A549 (cell line): ENCODE data around the gene PLEKHO1. TPM values are rescaled to one million over a fixed set of nuclear protein-coding genes. Genes with fewer than 3 reads are reported as not detected.

ENCODE experiments used
- ATAC-seq, 2 experiments: fragments of 200-7000 bp in 1 of 2; fragments of >200 bp in 1 of 2; cut with Nextera tagmentation in 1 of 2; cut with Tn5 transposase in 1 of 2; 3 replicates each; pipeline versions ENCODE4 v1.8.0 to v1.9.1; 2018 to 2020; ENCODE audit warnings: mild to moderate bottlenecking in 1 of 2, moderate library complexity in 1 of 2
- CTCF ChIA-PET: fragments of 300-600 bp; sonication (Branson Sonifier 250); formaldehyde crosslinking; extraction: SDS; loops from one replicate; lab custom pipeline; 2021; ENCODE audit warnings: antibody characterized with exemption, inconsistent platforms; lab: Yijun Ruan, JAX
- POLR2A ChIA-PET: fragments of 350-600 bp; formaldehyde crosslinking; extraction: SDS; loops from one replicate; lab custom pipeline; 2021; ENCODE audit warnings: antibody characterized with exemption, inconsistent platforms; lab: Yijun Ruan, JAX
- DNase-seq, 2 experiments: peaks; one replicate each; pipeline versions ENCODE4 v3.0.0 to v3.0.0-alpha.2; 2011 to 2016; ENCODE audit warnings: low read depth in 1 of 2, low spot score in 1 of 2
- FAIRE-seq: peaks from 2 replicates; lab custom pipeline; 2011; peaks lifted over from hg19 to GRCh38; lab: Jason Lieb, UNC
- H3K27ac ChIP-seq, 2 experiments: fragments of >200 bp; sonication (Bioruptor Twin); formaldehyde crosslinking; 3 replicates each; pipeline ENCODE4 v1.5.1; 2016 to 2017
- H3K4me1 ChIP-seq: fragments of >200 bp; sonication (Bioruptor Twin); formaldehyde crosslinking; 3 replicates; pipeline ENCODE4 v1.6.1; 2016
- H3K4me2 ChIP-seq: fragments of >200 bp; sonication (Bioruptor Twin); formaldehyde crosslinking; 3 replicates; pipeline ENCODE4 v1.6.1; 2016
- H3K4me3 ChIP-seq: fragments of >200 bp; sonication (Bioruptor Twin); formaldehyde crosslinking; 3 replicates; pipeline ENCODE4 v1.5.1; 2016
- H3K9me3 ChIP-seq: fragments of >200 bp; sonication (Bioruptor Twin); formaldehyde crosslinking; 3 replicates; pipeline ENCODE4 v1.6.1; 2016
- EHMT2 ChIP-seq: fragments of 200-600 bp; sonication (generic); IDR thresholded peaks from 2 replicates; pipeline ENCODE4 v1.6.1; 2016; ENCODE audit warnings: antibody characterized with exemption, low read depth, mild to moderate bottlenecking, moderate library complexity
- EP300 ChIP-seq, 2 experiments: fragments of >200 bp; sonication (Bioruptor Twin); formaldehyde crosslinking; IDR thresholded peaks; 2 replicates in 1 of 2; 3 replicates in 1 of 2; pipeline ENCODE4 v1.6.1; 2016 to 2017
- FOXS1 ChIP-seq: fragments of 250-450 bp; sonication (Bioruptor Pico); IDR thresholded peaks from 2 replicates; pipeline ENCODE4 v1.5.0; 2020; ENCODE audit warnings: mild to moderate bottlenecking, moderate library complexity
- HOXA7 ChIP-seq: fragments of 250-450 bp; sonication (Bioruptor Pico); IDR thresholded peaks from 2 replicates; pipeline ENCODE4 v1.5.0; 2020; ENCODE audit warnings: mild to moderate bottlenecking, moderate library complexity
- MAFK ChIP-seq: fragments of 450-650 bp; IDR thresholded peaks from 2 replicates; pipeline ENCODE4 v1.6.1; 2014; ENCODE audit not compliant: partially characterized antibody
- NFE2L2 ChIP-seq: fragments of 150-350 bp; conservative IDR thresholded peaks from 2 replicates; pipeline ENCODE4 v1.6.1; 2014; ENCODE audit warnings: low read length
- NR3C1 ChIP-seq: fragments of >200 bp; sonication (Bioruptor Twin); formaldehyde crosslinking; IDR thresholded peaks from 3 replicates; pipeline ENCODE4 v1.6.1; 2017
- POLR2A ChIP-seq: IDR thresholded peaks from 2 replicates; pipeline ENCODE4 v1.6.1; 2012; ENCODE audit warnings: mild to moderate bottlenecking, low read length
- POLR2AphosphoS2 ChIP-seq: conservative IDR thresholded peaks from 2 replicates; pipeline ENCODE4 v1.6.1; 2012; ENCODE audit warnings: low read length, improper control_type of control experiment, inconsistent platforms
- RAD21 ChIP-seq, 2 experiments: fragments of >200 bp in 1 of 2; sonication (Bioruptor Twin) in 1 of 2; formaldehyde crosslinking in 1 of 2; IDR thresholded peaks in 1 of 2; conservative IDR thresholded peaks in 1 of 2; 2 replicates in 1 of 2; 3 replicates in 1 of 2; pipeline ENCODE4 v1.6.1; 2012 to 2018; ENCODE audit warnings: inconsistent platforms in 1 of 2
- SMC3 ChIP-seq: fragments of >200 bp; sonication (Bioruptor Twin); formaldehyde crosslinking; IDR thresholded peaks from 3 replicates; pipeline ENCODE4 v1.6.1; 2018; ENCODE audit warnings: inconsistent platforms
- ZC3H11A ChIP-seq: fragments of 450-650 bp; IDR thresholded peaks from 2 replicates; pipeline ENCODE4 v1.6.1; 2014; ENCODE audit warnings: antibody characterized with exemption, mild to moderate bottlenecking
- WGBS: methylation state at CpG from one replicate; pipeline ENCODE4 v1.1.6; 2017; ENCODE audit errors: missing lambda C conversion rate; 5-methylcytosine and 5-hydroxymethylcytosine counted together
- polyA plus RNA-seq, 4 experiments: library from polyadenylated mRNA; depleted of rRNA in 3 of 4; stranded (reverse); fragments of >200 nt; fragmentation: RNase III in 1 of 4; extraction: RNeasy Plus Mini Kit Qiagen cat#74134 plus additional on column Dnase treatment in 1 of 4; gene quantifications; 2 replicates in 3 of 4; 3 replicates in 1 of 4; pipeline ENCODE4 v1.2.3, GENCODE V29; 2011 to 2017
- TF ChIP-seq, protein P1 (sequence below): fragments of 250-450 bp; sonication (Bioruptor Pico); IDR thresholded peaks from 2 replicates; pipeline ENCODE4 v1.5.0; 2020; ENCODE audit warnings: low read depth, mild to moderate bottlenecking, moderate library complexity
- TF ChIP-seq, protein P2 (sequence below): fragments of >200 bp; sonication (Bioruptor Twin); formaldehyde crosslinking; IDR thresholded peaks from 3 replicates; pipeline ENCODE4 v1.5.1; 2016
- TF ChIP-seq, protein P3 (sequence below): IDR thresholded peaks from 2 replicates; pipeline ENCODE4 v1.6.1; 2012; ENCODE audit warnings: low read depth, borderline replicate concordance
- TF ChIP-seq, protein P4 (sequence below): IDR thresholded peaks from 2 replicates; pipeline ENCODE4 v1.6.1; 2012

PLEKHO1 gene
- polyA plus RNA-seq, 2 of the 4 experiments (the other 2 are of a cell fraction), result 2.5 to 5.5 TPM

DNA sequence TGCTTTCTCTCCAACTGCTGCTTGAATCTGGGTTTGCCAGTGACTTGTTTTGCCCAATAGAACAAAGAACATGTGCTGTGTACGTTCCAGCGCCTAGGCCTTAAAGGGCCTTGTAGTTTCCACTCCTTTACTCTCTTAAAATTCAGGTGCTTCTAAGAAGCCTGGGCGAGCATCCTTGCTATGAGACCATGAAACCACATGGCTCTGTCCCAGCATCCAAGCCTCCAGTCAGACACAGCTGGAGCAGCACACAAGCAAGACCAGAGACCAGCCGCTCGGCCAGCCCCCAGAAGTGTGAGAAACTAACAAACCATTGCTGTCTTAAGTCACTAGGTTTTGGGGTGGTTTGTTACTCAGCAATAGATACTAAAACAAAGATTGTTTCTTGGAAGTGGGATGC lies 15.1 kb downstream of the PLEKHO1 start:
- ChIA-PET POLR2A (no interaction called here), CTCF (interaction anchor here (1.2 to 20.2 kb wide), 8 partner anchors 9 to 117 kb away, joined by 3 to 244 read pairs (median 5); partner anchors contain the start of gene VPS45)
- no peak overlapping the region for H3K27ac ChIP-seq
- H3K4me2 ChIP-seq, result no peak overlapping the region
- TF ChIP-seq EHMT2, result no peak
- no peaks in the 10 kb centered on the region for H3K4me1 ChIP-seq
- FAIRE-seq (no peak), ATAC-seq (no peak), DNase-seq (no peak)
- no peak overlapping the region for H3K4me3 ChIP-seq
- no peaks in the 10 kb centered on the region for H3K9me3 ChIP-seq
- WGBS, result 87% methylated on average over 5 of the region's 5 CpGs

DNA sequence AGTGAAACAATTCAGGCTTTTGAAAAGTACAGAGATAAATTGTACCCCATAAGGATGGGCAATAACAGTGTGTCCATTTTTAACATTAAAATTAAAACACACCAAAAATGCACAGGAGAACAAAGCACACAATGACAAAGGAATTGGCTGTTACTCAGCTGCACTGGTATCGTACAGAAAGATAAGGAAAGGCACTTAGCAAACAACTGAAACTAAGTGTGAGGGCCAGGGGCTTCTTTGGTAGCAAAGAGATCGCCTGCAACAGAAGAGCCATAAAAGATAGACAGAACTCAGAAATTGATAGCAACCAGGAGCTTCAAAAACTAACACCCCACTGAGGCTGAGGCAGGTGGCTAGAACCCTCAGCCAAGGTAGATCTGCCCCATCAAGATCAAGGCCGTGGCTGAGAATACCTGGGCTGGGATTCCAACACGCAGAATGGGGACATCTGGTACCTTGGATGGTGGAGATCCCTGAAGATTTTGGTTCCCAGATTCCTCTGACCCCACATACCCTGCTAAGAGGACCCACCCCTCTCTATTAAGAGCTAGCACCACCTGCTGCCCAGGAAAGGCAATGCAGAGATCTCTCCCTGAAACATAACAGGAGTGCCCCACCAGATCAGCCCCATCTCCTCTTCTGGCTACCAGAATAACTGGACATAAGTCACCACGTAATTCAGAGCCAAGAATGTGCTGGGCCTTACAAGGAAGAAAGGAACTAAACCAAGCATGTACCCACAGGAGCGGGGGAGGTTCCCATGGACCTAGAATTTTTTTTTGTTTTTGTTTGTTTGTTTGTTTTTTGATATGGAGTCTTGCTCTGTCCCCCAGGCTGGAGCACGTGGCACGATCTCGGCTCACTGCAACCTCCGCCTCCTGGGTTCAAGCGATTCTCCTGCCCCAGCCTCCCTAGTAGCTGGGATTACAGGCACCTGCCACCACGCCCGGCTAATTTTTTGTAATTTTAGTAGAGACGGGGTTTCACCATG lies 16.2 kb downstream of the PLEKHO1 start:
- POLR2A ChIA-PET, result no interaction called here
- H3K4me2 ChIP-seq, result no peak overlapping the region
- no peak overlapping the region for H3K4me3 ChIP-seq
- H3K27ac ChIP-seq, result no peak overlapping the region
- no peak for FAIRE-seq
- peak in 1 of 2 experiments; percentile 65; a peak in 3 of 6 replicates for ATAC-seq
- peak; percentile 42 to 62 for DNase-seq
- 61% methylated on average over 13 of the region's 14 CpGs for WGBS
- H3K9me3 ChIP-seq, result no peaks in the 10 kb centered on the region
- TF ChIP-seq NFE2L2 (0 out of 2 replicates have a peak, but pooled peaks have one; percentile 3), NR3C1 (no peak), POLR2AphosphoS2 (no peak), SMC3 (peak; percentile 41; the same call in 2 of the 3 replicates), EP300 (IDR thresholded peaks at IDR 0.05) (no peak), ZC3H11A (no peak), HOXA7 (CRISPR knock-in tag) (no peak), RAD21 (conservative IDR thresholded peaks at IDR 0.05 in 1 of 2, IDR thresholded peaks at IDR 0.05 in 1 of 2) (peak; percentile 44 to 46; a peak in 4 of 5 replicates), EHMT2 (no peak), POLR2A (no peak), MAFK (no peak), FOXS1 (no peak)
- TF ChIP-seq, protein P1, sequence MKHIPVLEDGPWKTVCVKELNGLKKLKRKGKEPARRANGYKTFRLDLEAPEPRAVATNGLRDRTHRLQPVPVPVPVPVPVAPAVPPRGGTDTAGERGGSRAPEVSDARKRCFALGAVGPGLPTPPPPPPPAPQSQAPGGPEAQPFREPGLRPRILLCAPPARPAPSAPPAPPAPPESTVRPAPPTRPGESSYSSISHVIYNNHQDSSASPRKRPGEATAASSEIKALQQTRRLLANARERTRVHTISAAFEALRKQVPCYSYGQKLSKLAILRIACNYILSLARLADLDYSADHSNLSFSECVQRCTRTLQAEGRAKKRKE (CRISPR knock-in tag), result no peak
- TF ChIP-seq, protein P2, sequence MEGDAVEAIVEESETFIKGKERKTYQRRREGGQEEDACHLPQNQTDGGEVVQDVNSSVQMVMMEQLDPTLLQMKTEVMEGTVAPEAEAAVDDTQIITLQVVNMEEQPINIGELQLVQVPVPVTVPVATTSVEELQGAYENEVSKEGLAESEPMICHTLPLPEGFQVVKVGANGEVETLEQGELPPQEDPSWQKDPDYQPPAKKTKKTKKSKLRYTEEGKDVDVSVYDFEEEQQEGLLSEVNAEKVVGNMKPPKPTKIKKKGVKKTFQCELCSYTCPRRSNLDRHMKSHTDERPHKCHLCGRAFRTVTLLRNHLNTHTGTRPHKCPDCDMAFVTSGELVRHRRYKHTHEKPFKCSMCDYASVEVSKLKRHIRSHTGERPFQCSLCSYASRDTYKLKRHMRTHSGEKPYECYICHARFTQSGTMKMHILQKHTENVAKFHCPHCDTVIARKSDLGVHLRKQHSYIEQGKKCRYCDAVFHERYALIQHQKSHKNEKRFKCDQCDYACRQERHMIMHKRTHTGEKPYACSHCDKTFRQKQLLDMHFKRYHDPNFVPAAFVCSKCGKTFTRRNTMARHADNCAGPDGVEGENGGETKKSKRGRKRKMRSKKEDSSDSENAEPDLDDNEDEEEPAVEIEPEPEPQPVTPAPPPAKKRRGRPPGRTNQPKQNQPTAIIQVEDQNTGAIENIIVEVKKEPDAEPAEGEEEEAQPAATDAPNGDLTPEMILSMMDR, result peak; percentile 51
- TF ChIP-seq, protein P3, sequence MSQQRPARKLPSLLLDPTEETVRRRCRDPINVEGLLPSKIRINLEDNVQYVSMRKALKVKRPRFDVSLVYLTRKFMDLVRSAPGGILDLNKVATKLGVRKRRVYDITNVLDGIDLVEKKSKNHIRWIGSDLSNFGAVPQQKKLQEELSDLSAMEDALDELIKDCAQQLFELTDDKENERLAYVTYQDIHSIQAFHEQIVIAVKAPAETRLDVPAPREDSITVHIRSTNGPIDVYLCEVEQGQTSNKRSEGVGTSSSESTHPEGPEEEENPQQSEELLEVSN, result no peak
- TF ChIP-seq, protein P4, sequence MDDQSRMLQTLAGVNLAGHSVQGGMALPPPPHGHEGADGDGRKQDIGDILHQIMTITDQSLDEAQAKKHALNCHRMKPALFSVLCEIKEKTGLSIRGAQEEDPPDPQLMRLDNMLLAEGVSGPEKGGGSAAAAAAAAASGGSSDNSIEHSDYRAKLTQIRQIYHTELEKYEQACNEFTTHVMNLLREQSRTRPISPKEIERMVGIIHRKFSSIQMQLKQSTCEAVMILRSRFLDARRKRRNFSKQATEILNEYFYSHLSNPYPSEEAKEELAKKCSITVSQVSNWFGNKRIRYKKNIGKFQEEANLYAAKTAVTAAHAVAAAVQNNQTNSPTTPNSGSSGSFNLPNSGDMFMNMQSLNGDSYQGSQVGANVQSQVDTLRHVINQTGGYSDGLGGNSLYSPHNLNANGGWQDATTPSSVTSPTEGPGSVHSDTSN, result no peak
- no peaks in the 10 kb centered on the region for H3K4me1 ChIP-seq
- CTCF ChIA-PET, result interaction anchor here (0.6 to 20.2 kb wide), 14 partner anchors 9 to 261 kb away, joined by 3 to 244 read pairs (median 4); partner anchors contain the start of gene VPS45
